SK-N-SH treated with all-trans-retinoic acid at 6 μM for 48 hours (cell line): ENCODE data around the gene PDCD7.
A peak's percentile ranks its signal among the peaks of the same experiment; 100 is the strongest.

Experiments
- ATAC-seq: fragments of 200-7000 bp; cut with Tn5 transposase; 3 replicates; pipeline ENCODE4 v1.9.1; 2020; ENCODE audit warnings: mild to moderate bottlenecking, moderate library complexity
- ARNTL ChIP-seq: fragments of 450-650 bp; formaldehyde crosslinking; IDR thresholded peaks from 2 replicates; pipeline ENCODE4 v1.5.0; 2020; ENCODE audit warnings: low read depth, mild to moderate bottlenecking, moderate library complexity, borderline replicate concordance
- BACH2 ChIP-seq: fragments of 250-450 bp; sonication (Bioruptor Pico); IDR thresholded peaks from 2 replicates; pipeline ENCODE4 v1.9.0; 2021; ENCODE audit warnings: mild to moderate bottlenecking, borderline replicate concordance
- CREB5 ChIP-seq: fragments of 250-450 bp; sonication (Bioruptor Pico); IDR thresholded peaks from 2 replicates; pipeline ENCODE4 v1.5.1; 2020; ENCODE audit warnings: low read depth, mild to moderate bottlenecking, moderate library complexity
- CSDC2 ChIP-seq: fragments of 250-450 bp; sonication (Bioruptor Pico); IDR thresholded peaks from 2 replicates; pipeline ENCODE4 v1.5.0; 2020; ENCODE audit warnings: mild to moderate bottlenecking, moderate library complexity
- ESRRG ChIP-seq: fragments of 250-450 bp; sonication (Bioruptor Pico); IDR thresholded peaks from 2 replicates; pipeline ENCODE4 v1.6.1; 2021; ENCODE audit warnings: mild to moderate bottlenecking
- GLIS3 ChIP-seq: fragments of 250-450 bp; sonication (Bioruptor Pico); IDR thresholded peaks from 2 replicates; pipeline ENCODE4 v1.5.0; 2020; ENCODE audit warnings: mild to moderate bottlenecking, moderate library complexity
- ISL1 ChIP-seq: fragments of 250-450 bp; sonication (Bioruptor Pico); IDR thresholded peaks from 2 replicates; pipeline ENCODE4 v2.1.2; 2022; ENCODE audit warnings: mild to moderate bottlenecking, moderate library complexity
- OSR1 ChIP-seq: fragments of 250-450 bp; sonication (Bioruptor Pico); IDR thresholded peaks from 2 replicates; pipeline ENCODE4 v1.8.0; 2022; ENCODE audit warnings: moderate library complexity, mild to moderate bottlenecking, inconsistent platforms
- PATZ1 ChIP-seq: fragments of 250-450 bp; sonication (Bioruptor Pico); IDR thresholded peaks from 2 replicates; pipeline ENCODE4 v1.8.0; 2020; ENCODE audit warnings: mild to moderate bottlenecking, moderate library complexity, borderline replicate concordance
- POU6F1 ChIP-seq: fragments of 250-450 bp; sonication (Bioruptor Pico); IDR thresholded peaks from 2 replicates; pipeline ENCODE4 v1.8.0; 2021; ENCODE audit warnings: low read depth, mild to moderate bottlenecking, moderate library complexity, borderline replicate concordance
- PPARA ChIP-seq: fragments of 250-450 bp; sonication (Bioruptor Pico); IDR thresholded peaks from 2 replicates; pipeline ENCODE4 v1.5.0; 2020; ENCODE audit warnings: mild to moderate bottlenecking, borderline replicate concordance
- RARB ChIP-seq: fragments of 250-450 bp; sonication (Bioruptor Pico); IDR thresholded peaks from 2 replicates; pipeline ENCODE4 v1.8.0; 2021; ENCODE audit warnings: mild to moderate bottlenecking, moderate library complexity
- TCF4 ChIP-seq: fragments of 250-450 bp; sonication (Bioruptor Pico); IDR thresholded peaks from 2 replicates; pipeline ENCODE4 v1.8.0; 2021; ENCODE audit warnings: mild to moderate bottlenecking, moderate library complexity, borderline replicate concordance
- TOX ChIP-seq: fragments of 250-450 bp; sonication (Bioruptor Pico); IDR thresholded peaks from 2 replicates; pipeline ENCODE4 v1.8.0; 2021; ENCODE audit warnings: mild to moderate bottlenecking, moderate library complexity, borderline replicate concordance
- TSHZ2 ChIP-seq: fragments of 250-450 bp; sonication (Bioruptor Pico); IDR thresholded peaks from 2 replicates; pipeline ENCODE4 v1.5.0; 2020; ENCODE audit warnings: mild to moderate bottlenecking, moderate library complexity
- ZC3H10 ChIP-seq: fragments of 250-450 bp; sonication (Bioruptor Pico); IDR thresholded peaks from 2 replicates; pipeline ENCODE4 v1.5.1; 2021; ENCODE audit warnings: mild to moderate bottlenecking, moderate library complexity
- ZFP3 ChIP-seq: fragments of 250-450 bp; sonication (Bioruptor Pico); IDR thresholded peaks from 2 replicates; pipeline ENCODE4 v1.5.0; 2020; ENCODE audit warnings: mild to moderate bottlenecking, moderate library complexity
- ZFP30 ChIP-seq: fragments of 450-650 bp; formaldehyde crosslinking; IDR thresholded peaks from 2 replicates; pipeline ENCODE4 v1.5.0; 2022; ENCODE audit warnings: mild to moderate bottlenecking, moderate library complexity
- ZNF70 ChIP-seq: fragments of 450-650 bp; formaldehyde crosslinking; IDR thresholded peaks from 2 replicates; pipeline ENCODE4 v1.5.0; 2020; ENCODE audit warnings: mild to moderate bottlenecking, moderate library complexity
- ZNF8 ChIP-seq: fragments of 450-650 bp; formaldehyde crosslinking; IDR thresholded peaks from 2 replicates; pipeline ENCODE4 v1.5.0; 2020; ENCODE audit warnings: mild to moderate bottlenecking, moderate library complexity

The PDCD7 gene

GRCh38 chr15:65087873-65088642, 45.5 kb downstream of the PDCD7 start:
- TF ChIP-seq PATZ1 (CRISPR knock-in tag): no peak

GRCh38 chr15:65087411-65087810, 46.2 kb downstream of the PDCD7 start:
- TF ChIP-seq ZC3H10 (no peak), TSHZ2 (CRISPR knock-in tag) (no peak), ZFP30 (CRISPR knock-in tag) (no peak), ZNF8 (no peak), CSDC2 (CRISPR knock-in tag) (no peak), ZNF70 (no peak), RARB (CRISPR knock-in tag) (no peak), TOX (CRISPR knock-in tag) (no peak)
- no peak; the same call in 2 of the 3 replicates for ATAC-seq

More at GRCh38 chr15:65087873-65088642, 45.5 kb downstream of the PDCD7 start:
- ATAC-seq: no peak

- no peak for TF ChIP-seq PPARA
- TF ChIP-seq ZNF8: no peak
- TF ChIP-seq TCF4 (CRISPR knock-in tag): no peak
- TF ChIP-seq ZC3H10: no peak
- TF ChIP-seq POU6F1 (CRISPR knock-in tag): no peak
- TF ChIP-seq ESRRG (CRISPR knock-in tag): no peak
- TF ChIP-seq ARNTL (CRISPR knock-in tag): no peak
- no peak for TF ChIP-seq TOX (CRISPR knock-in tag)
- TF ChIP-seq ISL1 (CRISPR knock-in tag): no peak
- peak; percentile 33 for ATAC-seq
Measured at GRCh38 chr15:65086680-65087111, 46.9 kb downstream of the PDCD7 start.

- peak; percentile 82 for ATAC-seq
- TF ChIP-seq GLIS3 (CRISPR knock-in tag): no peak
- no peak for TF ChIP-seq BACH2 (CRISPR knock-in tag)
- TF ChIP-seq CREB5 (CRISPR knock-in tag): no peak
- TF ChIP-seq POU6F1 (CRISPR knock-in tag): no peak
- no peak for TF ChIP-seq ESRRG (CRISPR knock-in tag)
- TF ChIP-seq ZNF70: no peak
- no peak for TF ChIP-seq RARB (CRISPR knock-in tag)
- TF ChIP-seq ISL1 (CRISPR knock-in tag): no peak
- TF ChIP-seq ZFP3: no peak
- no peak for TF ChIP-seq CSDC2 (CRISPR knock-in tag)
- TF ChIP-seq OSR1 (CRISPR knock-in tag): no peak
- TF ChIP-seq ZNF8: no peak
- no peak for TF ChIP-seq PATZ1 (CRISPR knock-in tag)
- no peak for TF ChIP-seq ARNTL (CRISPR knock-in tag)
Measured at GRCh38 chr15:65085990-65086679, 47.5 kb downstream of the PDCD7 start.
